HEK293T (cell line): ENCODE results near the gene PDZD2.

Experiments
- BHLHE40 ChIP-seq: fragments of 450-650 bp; IDR thresholded peaks from 2 replicates; pipeline ENCODE4 v1.6.1; 2016; ENCODE audit warnings: mild to moderate bottlenecking, moderate library complexity, borderline replicate concordance
- FOXM1 ChIP-seq: fragments of 450-650 bp; IDR thresholded peaks from 2 replicates; pipeline ENCODE4 v1.6.1; 2017; ENCODE audit warnings: mild to moderate bottlenecking, borderline replicate concordance
- SP1 ChIP-seq: fragments of 450-650 bp; IDR thresholded peaks from 2 replicates; pipeline ENCODE4 v1.6.1; 2017
- SUZ12 ChIP-seq: fragments of 450-650 bp; IDR thresholded peaks from 2 replicates; pipeline ENCODE4 v1.6.1; 2016; ENCODE audit warnings: mild to moderate bottlenecking

GRCh38 chr5:31771500-31771899 is 132.6 kb downstream of the PDZD2 start:
- TF ChIP-seq SUZ12: no peak
- no peak for TF ChIP-seq SP1
- no peak for TF ChIP-seq FOXM1
- no peak for TF ChIP-seq BHLHE40
